B cell (primary cell): ENCODE results near the gene RNF224. TPM values are rescaled to one million over a fixed set of nuclear protein-coding genes. Genes with fewer than 3 reads are reported as not detected.
"Not testable (repeated sequence)": the region's sequence is repeated elsewhere in the genome, so short reads cannot be mapped to it uniquely, and the experiment has no call there.

ENCODE experiments used
- ATAC-seq: fragments of 200-7000 bp; cut with Tn5 transposase; one replicate; pipeline ENCODE4 v1.10.0; 2021; ENCODE audit warnings: low read depth, mild to moderate bottlenecking, moderate number of reproducible peaks, moderate library complexity
- CTCF ChIA-PET: fragments of 350-600 bp; sonication (Branson Sonifier 250); formaldehyde crosslinking; loops from one replicate; lab custom pipeline; 2021; ENCODE audit warnings: antibody characterized with exemption, inconsistent platforms; lab: Charles Lee
- POLR2A ChIA-PET: fragments of 350-600 bp; sonication (Branson Sonifier 250); formaldehyde crosslinking; loops from one replicate; lab custom pipeline; 2021; ENCODE audit warnings: antibody characterized with exemption; lab: Charles Lee
- DNase-seq: peaks from one replicate; pipeline ENCODE4 v3.0.0; 2013
- H2AFZ ChIP-seq: 2 replicates; pipeline ENCODE4 v1.6.1; 2012; ENCODE audit warnings: mild to moderate bottlenecking, low read depth, low read length; ENCODE audit not compliant: insufficient read depth, poor library complexity, severe bottlenecking
- H3K27ac ChIP-seq, 2 donors: 1 replicate in 1 of 2; 2 replicates in 1 of 2; pipeline ENCODE4 v1.5.1; 2012 to 2013; ENCODE audit warnings: low read length in 2 of 2, mild to moderate bottlenecking in 2 of 2, moderate library complexity in 1 of 2
- H3K27me3 ChIP-seq, 4 experiments: fragments of 200-600 bp in 1 of 4; sonication (generic) in 1 of 4; replicated peaks in 1 of 4; 1 replicate in 2 of 4; 2 replicates in 2 of 4; pipeline versions ENCODE4 v1.6.1 to v1.7.0; 2013 to 2016; ENCODE audit warnings: low read length in 3 of 4, mild to moderate bottlenecking in 2 of 4, mixed read lengths in 1 of 4, moderate library complexity in 1 of 4; ENCODE audit not compliant: insufficient read depth in 4 of 4, control insufficient read depth in 3 of 4; ENCODE audit errors: control extremely low read depth in 1 of 4
- H3K36me3 ChIP-seq, 2 experiments: replicated peaks in 1 of 2; 1 replicate in 1 of 2; 2 replicates in 1 of 2; pipeline versions ENCODE4 v1.6.1 to v1.7.1; 2013; ENCODE audit warnings: low read length in 1 of 2; ENCODE audit not compliant: insufficient read depth in 2 of 2, control insufficient read depth in 1 of 2; ENCODE audit errors: control extremely low read depth in 1 of 2, extremely low read depth in 1 of 2
- H3K4me1 ChIP-seq, 2 donors: fragments of 200-600 bp in 1 of 2; sonication (generic) in 1 of 2; 1 replicate in 1 of 2; 2 replicates in 1 of 2; pipeline versions ENCODE4 v1.5.1 to v1.6.1; 2013 to 2017; ENCODE audit warnings: low read length in 2 of 2; ENCODE audit not compliant: control insufficient read depth in 2 of 2, insufficient read depth in 2 of 2
- H3K4me2 ChIP-seq: replicated peaks from 2 replicates; pipeline ENCODE3; 2012; ENCODE audit warnings: mild to moderate bottlenecking, low read depth, low read length; ENCODE audit not compliant: poor library complexity, severe bottlenecking
- H3K4me3 ChIP-seq, 5 experiments: fragments of 200-600 bp in 1 of 5; sonication (generic) in 1 of 5; 1 replicate in 3 of 5; 2 replicates in 2 of 5; pipeline versions ENCODE4 v1.5.1 to v1.7.0; 2011 to 2016; ENCODE audit warnings: low read length in 4 of 5, mild to moderate bottlenecking in 4 of 5, low read depth in 2 of 5, control low read depth in 1 of 5, moderate library complexity in 1 of 5; ENCODE audit not compliant: insufficient read depth in 1 of 5; ENCODE audit errors: control extremely low read depth in 1 of 5, extremely low read depth in 1 of 5
- H3K79me2 ChIP-seq: fragments of 200-600 bp; sonication (generic); one replicate; pipeline ENCODE4 v1.6.0; 2016; ENCODE audit warnings: low read length; ENCODE audit not compliant: control insufficient read depth, insufficient read depth
- H3K9ac ChIP-seq: fragments of 200-600 bp; sonication (generic); 2 replicates; pipeline ENCODE4 v1.6.1; 2017; ENCODE audit warnings: mild to moderate bottlenecking, low read length, moderate library complexity
- H3K9me3 ChIP-seq, 3 donors: one replicate each; pipeline versions ENCODE4 v1.6.1 to v1.7.1; 2013; ENCODE audit warnings: low read length in 2 of 3; ENCODE audit not compliant: control insufficient read depth in 2 of 3, insufficient read depth in 1 of 3; ENCODE audit errors: control extremely low read depth in 1 of 3
- H4K20me1 ChIP-seq: 2 replicates; pipeline ENCODE4 v1.6.0; 2012; ENCODE audit warnings: mild to moderate bottlenecking, low read length; ENCODE audit not compliant: insufficient read depth, control insufficient read depth, poor library complexity, severe bottlenecking
- H3K27ac Mint-ChIP-seq: one replicate; pipeline ENCODE4 v1.8.0; 2021; ENCODE audit warnings: mixed read lengths
- H3K27me3 Mint-ChIP-seq: one replicate; pipeline ENCODE4 v1.8.0; 2021; ENCODE audit warnings: mixed read lengths
- H3K4me1 Mint-ChIP-seq: one replicate; pipeline ENCODE4 v1.8.0; 2021; ENCODE audit warnings: mixed read lengths
- H3K4me3 Mint-ChIP-seq: one replicate; pipeline ENCODE4 v1.8.0; 2021; ENCODE audit warnings: mixed read lengths
- H3K9me3 Mint-ChIP-seq: one replicate; pipeline ENCODE4 v1.8.0; 2022; ENCODE audit warnings: mixed read lengths; ENCODE audit not compliant: insufficient read depth
- EZH2 ChIP-seq: IDR thresholded peaks from 2 replicates; pipeline ENCODE4 v1.6.1; 2012; ENCODE audit warnings: borderline replicate concordance, low read depth, mild to moderate bottlenecking, moderate library complexity, low read length; ENCODE audit not compliant: insufficient read depth, poor library complexity, severe bottlenecking
- WGBS: methylation state at CpG from one replicate; pipeline ENCODE4 v1.1.5; 2013; ENCODE audit warnings: missing lambda C conversion rate; ENCODE audit not compliant: insufficient coverage; 5-methylcytosine and 5-hydroxymethylcytosine counted together
- intact Hi-C: fragments of 100-400 bp; cut with micrococcal nuclease; formaldehyde crosslinking; loops from one replicate; pipeline ENCODE4 v1.10.0; 2022
- polyA plus RNA-seq: library from polyadenylated mRNA; depleted of rRNA; stranded (reverse); fragments of >200 nt; gene quantifications from 2 replicates; pipeline ENCODE4 v1.2.3, GENCODE V29; 2012
- total RNA-seq, 2 donors: library from RNA; stranded (reverse); fragments of 120-200 nt in 1 of 2; gene quantifications; 1 replicate in 1 of 2; 2 replicates in 1 of 2; pipeline versions ENCODE4 v1.2.3 to v1.2.4, GENCODE V29; 2013 to 2022
- TF ChIP-seq, protein P1 (sequence below): fragments of 200-600 bp; IDR thresholded peaks from one replicate; pipeline ENCODE4 v1.8.0; 2022; ENCODE audit warnings: antibody characterized with exemption, mild to moderate bottlenecking

RNF224 gene
- total and polyA plus RNA-seq, 2 donors (not counting 1 experiment from before 2014, with no cell fraction given) = not detected

DNA sequence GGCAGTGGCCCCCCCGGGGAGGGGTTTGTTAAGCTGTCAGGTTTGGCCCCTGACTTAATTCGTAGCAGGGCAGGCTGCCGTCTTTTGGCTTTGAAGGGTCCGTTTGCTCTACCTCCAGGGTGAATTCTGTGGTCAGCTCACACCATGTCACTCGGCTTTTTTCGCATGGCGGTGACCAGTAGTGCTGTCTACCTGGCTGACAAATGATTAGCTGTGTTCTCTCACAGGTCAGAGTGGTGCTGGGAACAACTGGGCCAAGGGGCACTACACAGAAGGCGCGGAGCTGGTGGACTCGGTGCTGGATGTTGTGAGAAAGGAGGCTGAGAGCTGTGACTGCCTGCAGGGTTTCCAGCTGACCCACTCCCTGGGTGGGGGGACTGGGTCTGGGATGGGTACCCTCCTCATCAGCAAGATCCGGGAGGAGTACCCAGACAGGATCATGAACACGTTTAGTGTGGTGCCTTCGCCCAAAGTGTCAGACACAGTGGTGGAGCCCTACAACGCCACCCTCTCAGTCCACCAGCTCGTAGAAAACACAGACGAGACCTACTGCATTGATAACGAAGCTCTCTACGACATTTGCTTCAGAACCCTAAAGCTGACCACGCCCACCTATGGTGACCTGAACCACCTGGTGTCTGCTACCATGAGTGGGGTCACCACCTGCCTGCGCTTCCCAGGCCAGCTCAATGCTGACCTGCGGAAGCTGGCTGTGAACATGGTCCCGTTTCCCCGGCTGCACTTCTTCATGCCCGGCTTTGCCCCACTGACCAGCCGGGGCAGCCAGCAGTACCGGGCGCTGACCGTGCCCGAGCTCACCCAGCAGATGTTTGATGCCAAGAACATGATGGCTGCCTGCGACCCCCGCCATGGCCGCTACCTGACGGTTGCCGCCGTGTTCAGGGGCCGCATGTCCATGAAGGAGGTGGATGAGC, 15.2 kb downstream of the RNF224 start:
- peaks cover 50% of the 10 kb centered on the region for H4K20me1 ChIP-seq
- ChIA-PET POLR2A (interaction anchor here (0.6 to 2.1 kb wide), 7 partner anchors 11 to 250 kb away, joined by 3 to 15 read pairs (median 4); partner anchors contain the start of genes MAN1B1, PAXX and TOR4A), CTCF (interaction anchor here (0.6 to 8.9 kb wide), 3 partner anchors 12 to 380 kb away, joined by 3 to 76 read pairs (median 8); partner anchors contain the start of genes CYSRT1, RNF208 and RNF224)
- ATAC-seq = no peak
- WGBS = 92% methylated on average over 33 of the region's 36 CpGs
- H3K9me3 ChIP-seq = no peaks in the 10 kb centered on the region
- TF ChIP-seq, protein P1, sequence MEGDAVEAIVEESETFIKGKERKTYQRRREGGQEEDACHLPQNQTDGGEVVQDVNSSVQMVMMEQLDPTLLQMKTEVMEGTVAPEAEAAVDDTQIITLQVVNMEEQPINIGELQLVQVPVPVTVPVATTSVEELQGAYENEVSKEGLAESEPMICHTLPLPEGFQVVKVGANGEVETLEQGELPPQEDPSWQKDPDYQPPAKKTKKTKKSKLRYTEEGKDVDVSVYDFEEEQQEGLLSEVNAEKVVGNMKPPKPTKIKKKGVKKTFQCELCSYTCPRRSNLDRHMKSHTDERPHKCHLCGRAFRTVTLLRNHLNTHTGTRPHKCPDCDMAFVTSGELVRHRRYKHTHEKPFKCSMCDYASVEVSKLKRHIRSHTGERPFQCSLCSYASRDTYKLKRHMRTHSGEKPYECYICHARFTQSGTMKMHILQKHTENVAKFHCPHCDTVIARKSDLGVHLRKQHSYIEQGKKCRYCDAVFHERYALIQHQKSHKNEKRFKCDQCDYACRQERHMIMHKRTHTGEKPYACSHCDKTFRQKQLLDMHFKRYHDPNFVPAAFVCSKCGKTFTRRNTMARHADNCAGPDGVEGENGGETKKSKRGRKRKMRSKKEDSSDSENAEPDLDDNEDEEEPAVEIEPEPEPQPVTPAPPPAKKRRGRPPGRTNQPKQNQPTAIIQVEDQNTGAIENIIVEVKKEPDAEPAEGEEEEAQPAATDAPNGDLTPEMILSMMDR = no peak
- TF ChIP-seq EZH2 = no peak
- intact Hi-C loops = no loop called here
- H3K36me3 ChIP-seq = peaks cover 0 to 20% of the 10 kb centered on the region in 2 experiments
- H3K79me2 ChIP-seq = peaks cover 51% of the 10 kb centered on the region
- H3K27me3 ChIP-seq = no peaks in the 10 kb centered on the region
- Mint-ChIP-seq H3K27me3 (no peaks in the 10 kb centered on the region), H3K9me3 (no peaks in the 10 kb centered on the region), H3K4me1 (peaks cover 33% of the 10 kb centered on the region), H3K27ac (peak overlapping the region; percentile 82), H3K4me3 (peak overlapping the region; percentile 87)
- no peak overlapping the region for H2AFZ ChIP-seq
- peak; percentile 34 for DNase-seq
- peak overlapping the region; percentile 80 for H3K9ac ChIP-seq
- peak overlapping the region; percentile 5 to 76 (median 55) for H3K4me3 ChIP-seq
- peak overlapping the region; percentile 96 for H3K4me2 ChIP-seq
- peak overlapping the region in 1 of 2 donors; percentile 38 for H3K27ac ChIP-seq
- H3K4me1 ChIP-seq = peaks cover 18 to 38% of the 10 kb centered on the region in 2 donors

GRCh38 chr9:137243266-137243625, 15.9 kb downstream of the RNF224 start:
- H2AFZ ChIP-seq, intact Hi-C loops, H3K27ac ChIP-seq, H3K27me3 Mint-ChIP-seq, H3K4me3 ChIP-seq, H3K9ac ChIP-seq, H3K9me3 ChIP-seq, H3K27me3 ChIP-seq, H3K4me2 ChIP-seq, H3K9me3 Mint-ChIP-seq, ATAC-seq, DNase-seq: not testable (repeated sequence)
- Mint-ChIP-seq H3K4me3 (peak overlapping the region; percentile 87), H3K27ac (peak overlapping the region; percentile 65), H3K4me1 (peaks cover 30% of the 10 kb centered on the region)
- 91% methylated on average over 10 of the region's 18 CpGs for whole genome bisulfite sequencing
- Histone ChIP-seq H3K4me1 (peaks cover 18 to 31% of the 10 kb centered on the region in 2 donors), H3K36me3 (peaks cover 0 to 20% of the 10 kb centered on the region in 2 experiments), H3K79me2 (peaks cover 44% of the 10 kb centered on the region), H4K20me1 (peaks cover 43% of the 10 kb centered on the region)
- ChIA-PET POLR2A (interaction anchor here (0.6 to 2.1 kb wide), 2 partner anchors 11 to 251 kb away, joined by 4 to 15 read pairs; partner anchors contain the start of gene PAXX), CTCF (interaction anchor here (1.6 kb wide), 1 partner anchor 11 kb away, joined by 8 read pairs; no protein-coding TSS in a partner anchor)
